ENCODE results near the gene PKD1L1.

DNA sequence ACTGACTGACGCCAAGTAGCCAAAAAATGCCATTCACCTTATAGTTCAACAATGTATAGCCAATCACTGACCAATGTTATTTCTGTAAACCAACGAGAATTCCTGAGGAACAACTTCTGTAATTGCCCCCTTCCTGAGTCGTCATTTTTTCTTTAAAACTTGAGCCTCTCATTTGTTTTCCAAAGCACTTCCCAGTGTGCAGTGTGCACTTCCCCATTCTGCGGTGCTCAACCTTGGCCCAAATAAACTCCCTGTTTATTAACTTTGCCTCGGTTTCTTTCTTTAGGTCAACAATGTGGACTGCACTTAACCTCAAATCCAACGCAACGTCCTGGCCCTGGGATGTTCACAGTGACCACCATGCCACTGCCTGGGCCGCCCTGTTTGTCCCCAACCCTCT is 15.1 kb downstream of the PKD1L1 start:
- no peak for TF ChIP-seq SIN3A (IDR thresholded peaks at IDR 0.05; ENCODE audit: borderline replicate concordance, low read depth, low read length)
- TF ChIP-seq, protein P1, sequence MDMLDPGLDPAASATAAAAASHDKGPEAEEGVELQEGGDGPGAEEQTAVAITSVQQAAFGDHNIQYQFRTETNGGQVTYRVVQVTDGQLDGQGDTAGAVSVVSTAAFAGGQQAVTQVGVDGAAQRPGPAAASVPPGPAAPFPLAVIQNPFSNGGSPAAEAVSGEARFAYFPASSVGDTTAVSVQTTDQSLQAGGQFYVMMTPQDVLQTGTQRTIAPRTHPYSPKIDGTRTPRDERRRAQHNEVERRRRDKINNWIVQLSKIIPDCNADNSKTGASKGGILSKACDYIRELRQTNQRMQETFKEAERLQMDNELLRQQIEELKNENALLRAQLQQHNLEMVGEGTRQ (IDR thresholded peaks at IDR 0.05; ENCODE audit: borderline replicate concordance, low read depth, low read length) = no peak

Data from SK-N-SH (cell line).